Activated CD4-positive, alpha-beta T cell treated with anti-CD3 and anti-CD28 coated beads, Interleukin-2, amount 50 U/mL, for 16 hours (primary cell): ENCODE data around the gene CCL8.
A peak's percentile ranks its signal among the peaks of the same experiment; 100 is the strongest.

Source experiments
- DNase-seq: peaks from one replicate; pipeline ENCODE4 v3.0.0-alpha.2; 2020

Gene CCL8

GRCh38 chr17:34319039-34319483 is at the start of gene CCL8:
Gene CCL8, plus strand, starts transcription at chr17:34319435. Its CDS starts 67 bp downstream, at chr17:34319502.
- no peak for DNase-seq

- no peak for DNase-seq
Measured at GRCh38 chr17:34269969-34270368, 49.3 kb upstream of the CCL8 start, which contains the start of gene CCL7. Gene CCL7, plus strand, starts transcription at chr17:34270221. Its CDS starts 70 bp downstream, at chr17:34270291.

DNA sequence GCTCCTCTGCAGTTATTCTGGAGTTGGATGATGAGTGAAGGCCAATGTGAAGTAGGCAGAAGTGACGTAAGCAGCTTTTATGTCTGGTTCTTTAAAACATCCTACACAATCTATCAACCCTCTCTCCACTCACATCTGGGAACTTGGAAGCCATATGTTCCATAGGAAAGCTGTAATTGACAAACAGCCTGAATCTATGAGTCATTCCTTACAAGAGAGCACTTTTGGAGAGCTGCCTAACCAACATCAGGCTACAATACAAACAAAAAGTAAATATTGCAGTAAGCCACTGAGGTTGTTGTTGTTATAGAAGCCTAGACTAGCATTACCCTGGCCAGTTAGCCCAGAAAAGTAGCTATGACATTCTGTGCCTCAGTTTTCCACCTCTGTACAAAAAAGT is 43.4 kb upstream of the CCL8 start:
- DNase-seq: no peak

DNA sequence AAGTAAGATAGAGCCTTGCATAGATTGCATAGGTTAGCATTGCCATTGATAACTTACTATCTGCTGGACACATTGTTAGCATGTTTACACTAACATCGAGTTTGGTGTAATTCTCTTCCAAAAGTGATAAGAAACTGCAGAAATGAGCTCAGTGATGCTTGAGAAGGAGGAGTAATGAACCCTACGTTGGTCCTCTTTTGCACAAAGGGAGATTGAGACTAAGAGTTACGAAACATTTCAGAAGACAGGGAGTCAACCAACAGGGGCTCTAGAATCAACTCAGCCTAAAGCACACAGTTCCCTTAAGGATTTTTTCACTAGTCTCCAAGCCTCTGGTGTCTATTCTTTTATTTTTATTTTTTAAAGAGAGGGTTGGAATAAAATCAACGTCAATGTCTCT is 42.4 kb upstream of the CCL8 start:
- no peak for DNase-seq

- DNase-seq: no peak
Measured at GRCh38 chr17:34283571-34283970, 35.7 kb upstream of the CCL8 start.

GRCh38 chr17:34285286-34285792 is 33.9 kb upstream of the CCL8 start, which contains the start of gene CCL11:
Gene CCL11, plus strand, starts transcription at chr17:34285742. Its CDS starts 67 bp downstream, at chr17:34285809.
- no peak for DNase-seq

GRCh38 chr17:34287875-34288274 is 31.4 kb upstream of the CCL8 start:
- DNase-seq: no peak

DNA sequence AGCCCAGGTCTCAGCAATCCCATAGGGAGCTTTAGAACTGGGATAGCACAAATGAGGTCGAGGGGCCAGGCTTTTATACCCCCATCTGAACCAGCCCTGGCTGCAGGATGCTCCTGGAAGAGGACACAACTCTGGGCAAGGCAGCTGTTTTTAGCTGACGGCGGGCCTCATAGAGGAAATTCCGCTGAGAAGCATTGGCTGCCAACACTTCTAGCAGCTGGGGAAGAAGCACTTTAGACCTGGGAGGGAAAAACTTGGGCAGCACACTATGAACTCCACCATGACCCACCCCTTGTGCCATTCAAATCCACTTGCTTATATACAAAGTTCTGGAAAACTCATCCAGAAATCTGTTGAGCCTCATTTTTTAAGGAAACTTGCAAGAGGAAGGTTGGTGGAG is 28.6 kb upstream of the CCL8 start:
- no peak for DNase-seq

DNA sequence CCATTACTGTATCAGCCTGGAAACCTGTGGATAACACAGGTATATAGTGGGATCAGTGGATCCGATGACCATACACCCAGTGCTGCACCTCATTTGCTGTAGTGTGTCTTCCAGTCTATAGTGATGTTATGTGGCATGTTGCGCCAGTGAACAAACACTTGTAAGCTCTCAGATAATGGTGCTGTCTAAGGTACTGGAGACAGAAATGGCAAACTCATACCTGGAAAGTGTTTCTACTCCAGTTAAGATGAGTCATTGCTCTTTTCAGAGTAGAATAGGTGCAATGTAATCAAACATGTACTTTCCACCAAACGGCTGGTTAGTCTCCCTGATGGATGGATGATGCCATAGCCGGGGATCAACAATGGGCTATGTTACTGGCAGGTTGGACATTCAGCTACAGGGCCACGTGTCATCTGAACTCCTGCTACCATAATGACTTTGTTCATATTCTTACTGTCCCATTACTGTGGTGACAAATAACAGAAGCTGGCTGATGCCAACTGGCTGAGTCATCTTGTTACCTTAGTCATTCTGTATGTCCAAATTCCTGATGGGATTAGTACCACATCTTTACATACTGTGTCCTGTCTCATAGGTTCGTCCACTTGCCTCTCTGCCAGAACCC is 27.4 kb upstream of the CCL8 start:
- peak; percentile 35 for DNase-seq

DNA sequence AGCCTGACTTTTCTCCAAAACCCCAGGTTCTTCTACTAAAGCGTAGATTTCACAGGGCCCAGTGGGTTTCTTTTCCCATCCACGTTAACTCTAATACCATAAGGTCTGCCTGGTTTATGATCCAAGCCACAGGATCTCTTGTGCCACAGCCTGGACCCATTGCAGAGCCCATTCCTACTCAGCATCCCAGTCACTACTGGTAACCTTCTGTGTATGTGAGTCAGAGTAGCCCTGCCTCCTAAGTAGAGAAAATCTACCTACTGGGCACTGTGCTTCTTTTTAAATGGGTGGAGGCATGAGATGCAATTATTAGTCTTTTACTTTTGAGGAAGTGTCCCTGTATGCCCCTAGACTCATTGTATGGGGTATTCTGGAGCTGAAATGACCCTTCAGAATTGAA is 20.2 kb upstream of the CCL8 start:
- no peak for DNase-seq

- no peak for DNase-seq
Measured at GRCh38 chr17:34299956-34300577, 19.2 kb upstream of the CCL8 start.

DNA sequence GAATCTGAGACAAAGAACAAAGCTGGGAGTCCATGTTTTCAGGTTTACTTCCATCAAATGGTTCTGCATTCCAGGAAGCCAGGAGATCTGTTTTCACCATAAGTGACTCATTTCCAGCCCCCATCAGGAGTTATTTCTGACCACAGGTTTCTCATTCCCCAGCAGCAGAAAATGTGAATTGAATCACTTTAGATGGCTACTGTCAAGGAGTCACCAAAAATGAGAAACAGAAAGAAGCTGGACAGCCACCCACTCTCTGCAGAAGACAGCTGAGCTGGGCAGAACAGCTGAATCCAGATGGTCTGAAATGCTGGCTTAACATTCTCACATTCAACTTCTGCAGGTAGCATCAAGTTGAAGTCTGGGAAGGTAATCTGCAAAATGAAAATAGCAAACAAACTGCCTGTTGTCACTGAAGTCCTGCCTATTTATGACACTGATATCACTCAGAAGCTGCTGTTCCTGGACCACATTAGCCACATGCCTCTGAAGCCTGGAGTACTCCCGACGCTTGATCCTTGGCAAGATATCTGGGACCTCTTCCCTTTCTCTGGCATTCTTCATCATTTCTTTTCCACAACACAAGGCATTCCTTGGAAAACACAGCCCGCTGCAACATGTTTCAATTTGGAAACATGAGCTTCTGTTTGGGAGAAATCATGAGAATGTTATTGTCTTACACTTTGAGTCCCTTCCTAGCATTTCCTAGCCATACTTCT is 18.4 kb upstream of the CCL8 start:
- peak; percentile 46 for DNase-seq

DNA sequence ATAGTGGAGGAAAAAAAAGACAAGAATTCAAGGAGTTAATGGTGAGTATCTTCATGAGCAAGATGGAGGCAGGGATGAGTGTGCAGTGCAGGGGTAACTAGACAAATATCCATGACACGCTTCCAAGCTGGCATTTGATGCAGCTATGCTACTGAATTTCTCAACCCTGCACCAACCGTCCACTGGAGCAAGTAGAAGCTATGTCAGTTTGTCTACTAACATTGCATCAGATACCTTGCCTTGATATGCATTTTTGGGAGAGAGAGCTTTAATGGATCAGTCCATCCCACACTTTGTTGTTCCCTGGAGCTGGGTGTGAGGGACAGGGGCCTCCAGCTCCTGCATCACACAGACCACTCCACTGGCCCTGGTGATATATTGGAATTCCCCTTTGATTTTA is 17.2 kb upstream of the CCL8 start:
- DNase-seq: no peak

DNA sequence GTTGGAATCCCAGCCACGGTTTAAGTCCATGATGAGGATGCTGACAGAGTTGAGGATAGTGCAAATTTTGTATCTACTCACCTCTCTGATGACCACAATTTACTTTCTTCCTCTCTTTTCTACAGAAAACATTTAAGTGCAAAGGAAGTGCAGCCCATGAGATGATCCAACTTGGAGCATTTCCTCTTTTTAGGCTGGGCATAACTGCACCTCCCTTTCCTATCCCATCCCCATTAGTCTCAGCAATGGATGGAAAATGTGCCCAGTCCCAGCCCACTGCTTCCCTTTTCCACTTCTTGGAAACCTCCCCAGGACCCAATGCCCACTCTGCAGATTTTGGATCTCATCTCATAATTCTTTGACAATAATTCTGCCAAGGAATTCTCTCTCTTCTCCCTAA is 16.6 kb upstream of the CCL8 start:
- DNase-seq: no peak

GRCh38 chr17:34303606-34304005 is 15.6 kb upstream of the CCL8 start:
- no peak for DNase-seq

DNA sequence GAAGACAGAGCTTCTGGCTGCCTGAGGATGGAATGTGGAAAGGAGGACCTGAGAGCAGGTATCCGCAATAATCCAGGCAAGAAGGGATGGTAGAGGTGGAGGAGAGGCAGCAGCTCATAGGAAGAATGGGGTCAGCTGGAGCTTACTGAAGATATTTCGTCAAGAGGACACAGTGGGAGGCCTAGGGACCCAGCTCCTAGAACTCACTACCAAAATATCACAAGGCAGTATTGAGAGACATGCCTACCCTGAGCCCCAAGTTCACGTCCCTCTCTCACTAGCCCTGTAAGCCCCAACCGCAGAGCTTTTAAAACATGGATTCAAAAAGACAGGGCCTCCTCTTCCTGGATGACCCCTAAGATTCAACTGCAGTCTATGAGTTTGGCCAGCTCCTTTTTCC is 14.2 kb upstream of the CCL8 start:
- no peak for DNase-seq

DNA sequence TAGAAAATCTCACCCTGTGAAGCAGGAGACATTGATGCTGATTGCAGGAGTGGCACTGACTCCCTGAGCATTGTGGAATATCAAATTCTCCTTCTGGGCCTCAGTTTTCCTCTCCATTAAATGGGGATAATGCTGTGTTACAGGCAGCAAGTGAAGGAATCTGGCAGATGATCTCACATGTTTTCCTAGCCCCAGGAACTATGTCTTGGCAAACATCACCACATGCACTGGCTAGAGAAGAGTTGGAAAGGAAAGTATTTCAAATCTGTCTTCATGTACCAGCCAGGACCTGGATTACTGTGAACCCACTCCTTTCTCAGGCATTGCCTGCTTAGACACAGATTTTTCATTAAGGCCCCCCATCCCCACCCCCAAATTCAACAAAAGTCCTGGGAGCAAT is 13.6 kb upstream of the CCL8 start:
- DNase-seq: no peak

DNA sequence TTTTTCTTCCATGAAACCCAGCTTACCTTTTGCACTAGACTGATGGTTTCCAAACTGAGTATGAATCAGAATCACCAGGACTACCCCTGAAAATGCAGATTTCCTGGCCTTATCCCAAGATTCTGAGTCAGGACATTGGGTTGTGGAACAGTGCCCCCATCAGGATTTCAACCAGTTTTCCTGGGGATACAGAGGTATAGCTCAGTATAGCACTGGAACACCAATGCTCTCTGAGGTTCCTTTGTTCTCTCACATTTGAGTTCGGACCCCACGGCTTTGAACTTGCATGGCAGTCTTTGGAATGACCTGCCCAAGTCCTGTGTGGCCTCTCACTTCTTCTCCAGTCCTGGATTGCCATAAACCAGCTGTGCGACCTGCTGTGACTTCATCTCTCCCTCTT is 12.8 kb upstream of the CCL8 start:
- DNase-seq: no peak

GRCh38 chr17:34307110-34307509 is 12.1 kb upstream of the CCL8 start:
- DNase-seq: peak; percentile 28

GRCh38 chr17:34308371-34308770 is 10.9 kb upstream of the CCL8 start:
- no peak for DNase-seq

GRCh38 chr17:34311291-34311690 is 7.9 kb upstream of the CCL8 start:
- DNase-seq: no peak

DNA sequence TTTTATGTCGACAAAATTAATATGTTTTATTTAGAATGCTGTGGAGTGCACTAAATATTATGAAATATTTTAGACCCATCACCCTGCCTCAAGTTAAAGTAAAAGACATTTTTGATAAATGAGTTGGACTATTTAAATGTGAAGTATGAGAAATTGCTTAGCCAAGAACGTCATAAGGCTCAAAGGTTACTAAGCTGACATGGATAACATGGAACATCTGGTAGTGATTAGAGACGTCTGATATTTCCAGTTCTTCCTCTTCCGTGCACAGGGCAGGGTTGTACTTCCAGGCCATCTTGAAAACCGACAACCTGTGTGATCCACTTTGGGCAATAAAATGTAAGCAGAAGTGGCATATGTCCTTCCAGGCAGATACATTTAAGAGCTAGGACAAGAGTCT is 7.2 kb upstream of the CCL8 start:
- DNase-seq: no peak

DNA sequence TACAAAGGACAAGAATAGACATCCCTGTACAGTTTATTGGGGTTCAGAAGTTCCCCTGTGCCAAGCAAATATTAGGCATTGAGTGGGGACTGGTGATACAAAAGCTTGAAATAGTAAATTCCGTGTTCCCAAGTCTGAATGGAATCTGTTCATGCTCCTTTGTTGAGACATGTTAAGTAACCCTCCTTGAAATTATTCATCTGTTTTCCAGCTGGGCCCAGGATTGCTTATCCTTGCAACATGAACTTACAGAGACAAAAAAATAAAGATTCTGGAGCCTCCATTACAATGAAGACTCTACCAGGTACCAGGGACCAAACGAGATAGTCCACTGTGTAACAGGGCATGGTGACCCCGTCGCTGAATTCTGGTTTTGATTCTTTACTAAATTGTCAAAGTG is 6.1 kb upstream of the CCL8 start:
- no peak for DNase-seq

DNA sequence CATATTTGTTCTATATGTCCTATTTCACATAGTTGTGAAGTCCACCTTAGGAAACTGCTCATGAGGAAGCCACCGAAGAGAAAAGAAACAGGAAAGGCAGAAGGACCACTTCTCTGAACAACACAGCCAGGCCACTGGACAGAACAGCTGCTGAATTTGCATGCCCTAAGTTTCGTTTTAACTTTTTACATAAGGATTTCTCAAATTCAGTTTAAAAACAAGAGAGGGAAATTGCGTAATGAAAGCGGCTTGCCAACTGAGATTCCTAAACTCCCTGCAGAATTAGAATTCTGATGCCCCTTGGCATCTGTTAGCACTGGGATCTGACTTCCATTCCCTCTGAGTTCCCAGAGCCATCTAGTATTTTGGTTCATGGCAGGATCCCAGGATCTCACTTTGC is 5.0 kb upstream of the CCL8 start:
- no peak for DNase-seq
